Adrenal gland (tissue), 5 donors: ENCODE data around the gene TEX35.

Experiments used
- CTCF ChIP-seq, 6 experiments: fragments of 450-650 bp in 4 of 6; fragments of 200-600 bp in 2 of 6; sonication (generic) in 1 of 6; IDR thresholded peaks; 1 replicate in 5 of 6; 2 replicates in 1 of 6; pipeline versions ENCODE4 v1.5.1 to v1.8.0; 2016 to 2021; ENCODE audit warnings: antibody characterized with exemption in 6 of 6, mild to moderate bottlenecking in 2 of 6, moderate library complexity in 1 of 6
- POLR2A ChIP-seq, 2 donors: fragments of 450-650 bp; IDR thresholded peaks; one replicate each; pipeline ENCODE4 v1.6.1; 2017; ENCODE audit warnings: antibody characterized with exemption in 2 of 2, mild to moderate bottlenecking in 2 of 2, moderate library complexity in 1 of 2
- donor health status: DM: no; HTN: no; CAD: no.

GRCh38 chr1:178540204-178540603 is 27.3 kb downstream of the TEX35 start:
- TF ChIP-seq CTCF (IDR thresholded peaks at IDR 0.05): no peak
- no peak for TF ChIP-seq POLR2A (IDR thresholded peaks at IDR 0.05)
